Measurements from ENCODE around the gene HOMER2.

- TF ChIP-seq CTCF (conservative IDR thresholded peaks at IDR 0.05; ENCODE audit: low read length) (no peak), EZH2phosphoT487 (IDR thresholded peaks at IDR 0.05; ENCODE audit: borderline replicate concordance, low read depth, low read length) (no peak)
These were observed 18.9 kb downstream of the HOMER2 start for GRCh38 chr15:82933576-82933975.
